Measurements from ENCODE around the gene CHST11. TPM values are rescaled to one million over a fixed set of nuclear protein-coding genes. Genes with fewer than 3 reads are reported as not detected.

Gene CHST11
- total and polyA plus RNA-seq, 10 of the 15 experiments (the other 5 are each of a cell fraction or from before 2014, with no cell fraction given), result 1.9 to 38.1 (median 17.2) TPM

GRCh38 chr12:104485651-104486362 lies 29.1 kb downstream of the CHST11 start (continued):
- TF ChIP-seq REST (IDR thresholded peaks at IDR 0.05; ENCODE audit: low read depth, low read length) (no peak), ZNF622 (IDR thresholded peaks at IDR 0.05) (no peak), BHLHE40 (IDR thresholded peaks at IDR 0.05; ENCODE audit: borderline replicate concordance in 1 of 2, low read depth in 2 of 2, low read length in 1 of 2) (peak in 1 of 2 experiments; percentile 69; a peak in 2 of 4 replicates), PBX3 (IDR thresholded peaks at IDR 0.05; ENCODE audit: insufficient replicate concordance, low read depth, low read length) (no peak), BACH1 (IDR thresholded peaks at IDR 0.05; ENCODE audit: borderline replicate concordance) (no peak), ZBTB33 (IDR thresholded peaks at IDR 0.05) (no peak), RELB (IDR thresholded peaks at IDR 0.05; ENCODE audit: low read depth) (no peak), HDGF (IDR thresholded peaks at IDR 0.05) (0 out of 2 replicates have a peak, but pooled peaks have one; percentile 52), ETV6 (conservative IDR thresholded peaks at IDR 0.05 in 1 of 2, IDR thresholded peaks at IDR 0.05 in 1 of 2; ENCODE audit: borderline replicate concordance in 1 of 2, low read depth in 1 of 2) (0 out of 4 replicates have a peak, but pooled peaks of 1 of the 2 experiments have one; percentile 38), IKZF2 (IDR thresholded peaks at IDR 0.05) (no peak)
